Midbrain (tissue), 1 donor: ENCODE data around the gene KRTAP10-9.
"Not testable (repeated sequence)": the region's sequence is repeated elsewhere in the genome, so short reads cannot be mapped to it uniquely, and the experiment has no call there.

Experiments
- DNase-seq: peaks from one replicate; lab custom pipeline; 2025; lab: John Stamatoyannopoulos, UW

Gene KRTAP10-9

DNA sequence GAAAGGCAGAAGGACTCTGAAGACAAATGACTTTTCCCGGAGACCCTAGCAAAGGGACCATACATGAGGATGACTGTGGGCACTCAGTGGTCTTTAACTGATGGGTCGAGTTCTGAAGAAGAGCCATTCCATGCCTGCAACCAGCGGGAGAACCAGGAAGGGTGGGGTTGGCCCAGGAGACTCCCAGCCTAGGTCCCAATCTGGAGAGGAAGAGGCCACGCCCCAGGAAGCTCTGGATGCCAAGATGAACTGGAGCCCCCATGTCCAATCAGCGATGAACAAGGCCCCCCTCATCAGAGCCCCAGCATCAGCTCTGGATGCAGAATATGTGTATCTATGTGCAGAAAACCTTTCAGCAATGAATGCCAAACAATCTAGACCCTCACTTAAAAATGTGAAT is 13.9 kb downstream of the KRTAP10-9 start:
- DNase-seq = no peak

GRCh38 chr21:44643741-44644310 is 16.9 kb downstream of the KRTAP10-9 start:
- DNase-seq = no peak

DNA sequence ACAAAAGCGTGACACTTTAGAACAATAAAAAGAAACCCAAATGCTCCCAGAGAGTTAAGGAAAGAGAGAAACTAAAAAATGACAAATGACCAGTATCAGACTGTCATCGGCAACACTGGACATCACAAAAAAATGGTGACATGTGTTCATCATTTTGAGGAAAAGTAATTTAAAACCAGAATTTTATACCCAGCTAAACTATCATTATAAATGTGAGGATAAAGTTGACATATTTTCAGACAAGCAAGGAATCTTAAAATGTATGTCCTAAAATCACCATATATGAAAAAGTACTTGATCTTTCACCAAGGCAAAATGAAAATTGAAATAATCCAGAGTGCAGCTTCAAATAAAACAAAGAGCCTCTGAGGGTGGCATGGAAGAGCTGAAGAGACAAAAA is 18.0 kb downstream of the KRTAP10-9 start:
- no peak for DNase-seq

GRCh38 chr21:44646366-44647221 is 19.7 kb downstream of the KRTAP10-9 start, which contains the start of gene KRTAP10-11:
Gene KRTAP10-11 (plus strand): TSS chr21:44646414. CDS start chr21:44646459, 45 bp downstream.
- DNase-seq = not testable (repeated sequence)

DNA sequence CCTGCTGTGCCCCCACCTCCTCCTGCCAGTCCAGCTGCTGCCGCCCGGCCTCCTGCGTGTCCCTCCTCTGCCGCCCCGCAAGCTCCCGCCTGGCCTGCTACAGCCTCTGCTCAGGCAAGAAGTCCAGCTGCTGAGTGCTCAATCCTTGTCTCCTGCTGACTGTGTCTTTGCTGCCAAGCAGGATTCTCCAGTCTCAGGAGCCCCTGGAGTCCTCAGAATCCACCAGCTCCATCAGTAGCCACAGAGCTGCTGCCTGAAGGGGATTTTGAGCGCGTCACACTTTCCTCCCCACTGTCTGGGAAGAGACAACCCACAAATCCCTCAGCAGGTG is 20.3 kb downstream of the KRTAP10-9 start:
- no peak for DNase-seq

DNA sequence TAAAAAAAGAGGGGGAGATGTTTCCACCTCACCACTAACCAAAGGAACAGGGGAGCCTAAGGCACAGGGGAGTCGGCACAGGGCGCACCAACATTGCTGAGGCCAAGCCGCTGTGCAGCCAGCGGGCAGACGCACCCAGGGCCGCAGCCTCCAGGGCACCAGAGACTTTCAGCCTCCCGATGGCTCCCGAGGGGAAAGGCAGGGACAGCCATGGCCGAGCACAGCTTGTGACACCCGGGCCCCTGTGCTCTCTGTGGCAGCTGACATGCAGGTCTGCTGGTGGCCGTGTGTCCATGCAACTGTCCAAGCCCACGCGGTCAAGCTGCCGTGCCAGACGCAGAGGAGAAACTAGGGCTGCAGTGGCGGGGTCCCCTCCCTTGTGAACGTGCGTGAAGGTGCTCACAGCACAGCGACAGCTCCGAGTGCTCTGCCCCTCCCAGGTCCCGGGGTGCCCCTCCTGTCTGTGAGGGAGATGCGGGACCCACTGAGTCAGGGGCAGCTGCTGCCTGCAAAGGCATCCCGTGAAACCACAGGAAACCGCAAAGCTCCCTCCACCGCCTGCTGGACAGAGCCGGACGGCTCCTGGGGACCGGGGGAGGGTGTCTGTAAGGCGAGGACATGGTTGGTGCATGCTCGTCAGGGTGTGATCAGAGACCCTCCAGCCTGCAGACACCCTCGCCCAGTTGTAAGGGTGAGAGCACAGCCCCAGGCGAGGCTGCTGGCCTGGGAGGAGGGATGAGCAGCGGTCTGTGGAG is 21.8 kb downstream of the KRTAP10-9 start:
- DNase-seq = no peak

DNA sequence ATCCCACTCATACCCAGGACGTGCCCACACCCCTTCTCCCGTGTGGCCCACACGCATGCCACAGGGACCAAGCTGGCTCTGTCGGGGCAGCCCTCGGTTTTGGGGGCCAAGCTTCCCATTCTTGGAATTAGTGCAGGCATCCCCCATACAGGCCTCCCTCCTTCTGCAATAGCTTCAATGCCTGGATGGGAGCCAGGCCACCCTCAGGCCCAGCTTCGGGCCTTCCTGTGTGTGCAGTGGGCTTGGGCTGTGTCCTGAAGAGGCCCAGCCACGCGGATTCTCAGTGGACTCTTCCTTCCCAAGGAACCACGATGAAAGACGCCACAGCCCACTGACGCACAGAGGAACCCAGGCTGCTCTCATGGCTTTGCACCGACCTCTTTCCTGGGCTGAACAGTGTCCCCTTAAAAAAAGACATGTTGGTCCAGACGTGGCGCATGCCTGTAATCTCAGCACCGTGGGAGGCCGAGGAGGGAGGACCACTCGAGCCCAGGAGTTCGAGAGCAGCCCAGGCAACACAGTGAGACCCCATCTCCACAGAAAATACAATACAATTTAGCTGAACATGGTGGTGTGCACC is 22.7 kb downstream of the KRTAP10-9 start:
- no peak for DNase-seq

DNA sequence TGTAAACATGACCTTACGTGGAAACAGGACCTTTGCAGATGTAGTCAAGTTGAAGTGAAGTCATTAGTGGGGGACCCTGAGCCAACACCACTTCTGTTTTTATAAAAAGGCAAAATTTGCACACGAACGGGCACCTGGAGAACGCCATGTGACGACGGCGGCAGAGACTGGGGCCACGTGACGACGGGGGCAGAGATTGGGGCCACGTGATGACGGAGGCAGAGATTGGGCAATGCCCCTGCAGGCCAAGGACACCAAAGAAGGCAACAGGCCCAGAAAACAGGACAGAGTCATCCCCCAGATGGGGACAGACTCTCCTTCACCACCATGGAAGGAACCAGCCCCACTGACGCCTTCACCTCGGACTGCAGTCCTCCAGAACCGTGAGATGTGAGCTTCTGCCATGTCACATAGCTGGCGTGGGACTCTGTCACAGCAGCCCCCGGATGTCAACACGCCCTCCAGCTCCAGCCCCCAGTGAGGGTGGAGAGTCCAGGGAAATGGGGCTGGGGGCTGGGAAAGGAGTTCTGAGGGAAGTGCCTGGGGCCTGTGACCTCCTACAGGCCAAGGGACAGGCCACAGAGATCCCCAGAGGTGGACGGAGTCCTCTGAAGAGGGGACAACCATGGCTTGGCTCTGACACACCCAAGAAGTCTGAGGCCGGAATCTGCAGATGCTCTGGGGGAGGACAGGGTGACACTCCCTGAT is 23.5 kb downstream of the KRTAP10-9 start:
- DNase-seq = no peak

DNA sequence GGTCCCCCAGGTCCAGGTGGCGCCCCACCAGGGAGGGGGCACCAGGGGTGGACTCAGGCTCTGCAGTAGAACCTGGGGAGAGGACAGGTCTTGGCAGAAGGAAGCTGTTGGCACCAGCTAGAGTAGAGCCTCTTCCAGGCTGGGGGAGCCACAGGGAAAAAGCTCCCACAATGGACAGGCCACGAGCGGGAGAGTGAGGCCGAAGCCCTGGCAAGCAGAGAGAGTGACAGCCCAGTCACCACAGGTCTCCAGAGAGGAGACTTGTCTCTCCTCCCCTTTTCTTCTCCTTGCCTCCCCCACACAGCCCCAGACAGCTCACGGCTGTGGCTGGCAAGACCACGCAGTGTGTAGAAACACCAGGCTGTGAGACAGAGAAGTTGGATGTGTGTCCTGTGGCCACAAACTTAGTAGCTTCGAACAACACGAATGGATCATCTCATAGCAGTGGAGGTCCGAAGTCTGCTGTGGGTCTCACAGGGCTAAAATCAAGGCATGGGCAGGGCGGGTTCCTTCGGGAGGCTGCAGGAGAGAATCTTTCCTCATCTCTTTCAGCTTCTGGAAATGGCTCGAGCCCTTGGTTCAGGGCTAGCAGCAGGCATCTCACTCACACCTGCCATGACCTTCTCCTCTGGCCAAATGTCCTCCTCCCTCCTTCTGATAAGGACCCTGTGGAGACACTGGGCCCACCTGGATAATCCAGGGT is 24.2 kb downstream of the KRTAP10-9 start:
- no peak for DNase-seq

- DNase-seq = no peak
These were observed 26.2 kb downstream of the KRTAP10-9 start for GRCh38 chr21:44653123-44653522.

DNA sequence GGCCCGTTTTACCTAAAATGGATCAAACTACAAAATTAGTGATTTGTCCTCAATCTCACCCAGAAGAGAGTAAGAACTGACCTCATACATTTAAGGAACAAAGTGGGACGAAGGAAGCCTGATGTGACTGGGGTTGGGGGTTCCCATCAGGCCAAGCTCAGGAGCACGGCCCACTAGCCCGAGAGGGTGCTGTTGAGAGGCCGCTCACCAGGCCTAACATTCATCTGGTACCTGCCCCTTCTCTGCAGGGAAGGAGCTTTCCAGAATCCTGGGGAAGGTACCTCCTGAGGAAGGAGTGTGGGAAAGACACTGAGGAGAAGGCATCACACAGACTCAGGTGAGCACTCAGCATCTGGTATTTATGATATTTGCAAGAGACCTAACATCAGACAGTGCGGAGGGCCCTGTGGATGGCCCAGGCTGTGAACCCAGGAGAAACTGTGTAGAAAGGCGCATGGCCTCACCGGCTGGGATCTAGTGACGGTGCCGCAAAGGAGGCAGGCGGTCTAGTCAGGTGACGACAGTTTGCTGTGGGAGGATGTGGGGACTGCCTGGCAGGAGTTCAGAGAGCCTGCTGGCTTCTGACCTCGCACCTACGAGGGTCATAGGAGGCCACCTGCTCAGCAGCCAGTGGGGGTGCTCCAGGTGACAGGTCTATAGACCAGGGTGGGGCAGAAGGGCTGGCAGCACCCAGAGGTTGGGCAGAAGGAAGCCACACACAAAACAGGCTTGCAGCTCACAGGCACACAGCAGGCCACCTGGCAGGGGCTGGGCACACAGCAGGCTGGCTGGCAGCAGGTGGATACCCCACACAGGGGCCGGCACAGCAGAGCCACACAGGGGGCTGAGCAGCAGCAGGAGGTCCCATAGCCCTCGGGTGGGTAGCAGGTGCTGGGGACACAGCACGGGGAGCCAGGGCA is 27.0 kb downstream of the KRTAP10-9 start:
- no peak for DNase-seq

DNA sequence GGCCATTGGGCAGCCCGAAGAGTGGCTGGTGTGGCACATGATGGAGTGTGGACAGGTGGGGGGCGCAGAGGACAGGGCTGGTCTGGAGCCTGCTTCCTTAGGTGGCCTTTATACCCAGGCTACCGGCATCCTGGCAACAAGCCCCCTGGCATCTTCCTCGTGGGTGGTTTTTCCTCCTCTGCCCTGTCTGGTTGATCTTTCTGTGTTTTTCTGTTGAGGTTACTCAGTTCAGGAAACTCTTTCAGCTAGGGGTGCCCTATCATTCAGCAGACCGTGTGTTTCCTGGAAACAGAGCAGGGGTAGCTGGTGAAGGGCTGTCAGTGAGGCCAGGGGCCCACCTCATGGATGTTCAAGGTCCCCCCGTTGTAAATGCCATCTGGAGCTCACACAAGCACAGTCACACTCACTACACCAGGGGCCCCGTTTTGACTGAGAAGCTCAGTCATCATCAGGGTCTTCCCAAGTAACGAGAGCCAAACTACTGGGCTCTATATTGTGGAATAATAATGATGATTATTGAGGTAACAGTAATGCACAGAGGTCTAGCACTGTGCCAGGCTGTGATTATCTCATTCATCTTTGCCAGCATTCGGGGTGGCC is 27.8 kb downstream of the KRTAP10-9 start, which contains the start of gene KRTAP12-4:
Gene KRTAP12-4, minus strand, starts transcription at position 84 of the 600 bp plus-strand sequence. Its CDS starts 45 bp downstream, at position 39.
- DNase-seq = no peak

DNA sequence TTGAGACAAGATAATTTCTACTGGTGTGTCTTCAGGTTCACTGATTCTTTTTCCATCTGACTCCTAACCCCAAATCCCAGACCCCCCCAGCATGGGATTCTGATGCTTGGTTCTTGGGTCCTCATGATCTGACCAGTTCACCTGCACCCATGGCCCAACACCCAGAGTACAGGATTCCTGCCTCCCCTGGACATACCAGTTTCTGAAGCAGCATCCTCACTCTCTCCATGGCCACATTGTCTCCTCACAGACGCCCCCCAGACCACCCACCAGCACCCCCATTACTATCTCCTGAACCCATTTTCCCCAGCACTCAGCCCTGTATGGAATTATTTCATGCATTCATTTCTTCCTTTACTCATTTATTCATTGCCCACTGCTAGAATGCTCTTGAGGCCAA is 30.0 kb downstream of the KRTAP10-9 start:
- DNase-seq = no peak

- DNase-seq = no peak
These were observed 31.0 kb downstream of the KRTAP10-9 start, which contains the start of gene KRTAP12-3 for GRCh38 chr21:44657635-44658540. Gene KRTAP12-3 (plus strand): TSS chr21:44657932. CDS start chr21:44657980, 48 bp downstream.

DNA sequence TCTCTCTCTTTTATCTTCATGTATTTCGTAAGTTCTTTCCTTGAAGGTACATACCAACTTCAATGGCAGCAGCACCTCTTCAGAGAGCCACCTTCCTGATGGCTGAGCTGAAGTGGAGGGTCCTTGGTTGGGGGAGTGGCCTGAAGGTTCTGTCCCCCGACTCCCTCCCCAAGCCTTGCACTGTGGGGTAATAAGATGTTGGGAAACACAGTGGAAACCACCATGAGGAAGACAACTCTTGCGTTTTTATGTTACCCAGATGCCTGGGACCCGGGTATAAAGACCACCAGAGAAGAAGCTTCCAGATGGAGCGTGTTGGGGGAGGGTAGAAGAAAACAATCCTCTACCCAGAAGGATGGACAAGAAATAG is 31.6 kb downstream of the KRTAP10-9 start:
- no peak for DNase-seq

DNA sequence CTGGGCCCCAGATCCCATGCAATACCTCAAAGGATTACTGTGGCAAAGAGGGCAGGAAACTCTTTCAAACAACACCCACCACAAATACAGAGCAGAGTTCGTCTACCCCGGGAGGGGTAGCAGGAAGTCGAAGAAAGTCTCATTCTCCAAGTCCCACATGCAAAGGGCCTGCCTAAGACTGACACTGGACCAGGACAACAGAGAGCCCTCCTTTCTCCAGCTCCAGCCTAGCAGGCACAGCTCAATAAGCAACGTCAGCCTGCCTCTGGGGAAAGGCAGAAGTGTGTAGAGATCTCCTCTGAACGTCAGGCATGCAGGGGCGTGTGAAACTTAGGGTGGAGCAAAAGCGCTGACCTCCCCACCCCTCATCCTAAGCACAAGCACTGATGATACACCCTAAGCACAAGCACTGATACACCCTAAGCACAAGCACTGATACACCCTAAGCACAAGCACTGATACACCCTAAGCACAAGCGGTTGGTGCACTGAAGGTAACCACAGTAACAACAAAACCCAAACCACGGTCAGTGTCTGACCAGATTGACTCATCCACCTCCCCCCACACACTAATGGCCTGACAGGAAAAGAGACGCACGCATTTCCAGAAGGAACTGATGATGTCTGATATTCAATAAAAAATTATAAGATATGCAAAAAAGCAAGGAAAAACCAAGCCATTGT is 32.2 kb downstream of the KRTAP10-9 start:
- DNase-seq = no peak

DNA sequence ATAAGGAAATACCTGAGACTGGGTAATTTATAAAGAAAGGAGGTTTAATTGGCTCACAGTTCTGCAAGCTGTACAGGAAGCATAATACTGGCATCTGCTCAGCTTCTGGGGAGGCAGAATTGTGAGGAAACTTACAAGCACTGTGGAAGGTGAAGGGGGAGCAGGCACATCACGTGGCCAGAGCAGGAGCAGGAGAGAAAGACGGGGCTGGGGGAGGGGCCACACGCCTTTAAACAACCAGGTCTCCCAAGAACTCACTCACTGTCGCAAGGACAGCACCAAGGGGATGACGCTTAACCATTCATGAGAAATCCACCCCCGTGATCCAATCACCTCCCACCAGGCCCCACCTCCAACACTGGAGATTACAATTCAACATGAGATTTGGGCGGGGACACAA is 34.7 kb downstream of the KRTAP10-9 start:
- DNase-seq = not testable (repeated sequence)

GRCh38 chr21:44664691-44665090 is 37.8 kb downstream of the KRTAP10-9 start:
- DNase-seq = no peak
